Neural cell (in vitro differentiated cells): ENCODE measurements around the gene SZT2. TPM values are rescaled to one million over a fixed set of nuclear protein-coding genes. Genes with fewer than 3 reads are reported as not detected.

Experiments used
- H2AFZ ChIP-seq: fragments of 200-600, 300-800 bp; sonication (generic), shearing (Covaris generic); 2 replicates; pipeline ENCODE4 v1.6.0; 2014; ENCODE audit warnings: low read depth, mild to moderate bottlenecking, antibody characterized with exemption, low read length, moderate library complexity
- H3F3A ChIP-seq: fragments of 200-600 bp; shearing (Covaris generic); 2 replicates; pipeline ENCODE4 v1.6.1; 2016; ENCODE audit warnings: mild to moderate bottlenecking, moderate library complexity, mixed read lengths, antibody characterized with exemption, low read length; ENCODE audit not compliant: insufficient read depth, poor library complexity, severe bottlenecking
- H3K27ac ChIP-seq: fragments of 200-600, 300-800 bp; sonication (generic), shearing (Covaris generic); 2 replicates; pipeline ENCODE4 v1.5.1; 2014; ENCODE audit warnings: mild to moderate bottlenecking, low read length, moderate library complexity
- H3K27me3 ChIP-seq: fragments of 300-800, 200-600 bp; sonication (generic), shearing (Covaris generic); 2 replicates; pipeline ENCODE4 v1.6.0; 2014; ENCODE audit warnings: mild to moderate bottlenecking, low read depth, low read length, moderate library complexity; ENCODE audit not compliant: insufficient read depth
- H3K36me3 ChIP-seq: fragments of 300-800, 200-600 bp; sonication (generic), shearing (Covaris generic); 2 replicates; pipeline ENCODE4 v1.5.1; 2014; ENCODE audit warnings: mild to moderate bottlenecking, antibody characterized with exemption, low read length, moderate library complexity; ENCODE audit not compliant: insufficient read depth
- H3K4me2 ChIP-seq: fragments of 300-800, 200-600 bp; sonication (generic), shearing (Covaris generic); 2 replicates; pipeline ENCODE4 v1.6.0; 2014; ENCODE audit warnings: mild to moderate bottlenecking, low read length
- H3K4me3 ChIP-seq: fragments of 300-800, 200-600 bp; sonication (generic), shearing (Covaris generic); 2 replicates; pipeline ENCODE4 v1.5.1; 2014; ENCODE audit warnings: mild to moderate bottlenecking, low read length, moderate library complexity
- H3K79me2 ChIP-seq: fragments of 200-600 bp; shearing (Covaris generic); replicated peaks from 2 replicates; pipeline ENCODE4 v1.6.0; 2014; ENCODE audit warnings: mild to moderate bottlenecking, low read length, moderate library complexity; ENCODE audit not compliant: insufficient read depth
- H3K9ac ChIP-seq: fragments of 300-800, 200-600 bp; sonication (generic), shearing (Covaris generic); 2 replicates; pipeline ENCODE4 v1.6.1; 2016; ENCODE audit warnings: mild to moderate bottlenecking, low read length, mixed read lengths
- H3K9me2 ChIP-seq: fragments of 200-600 bp; shearing (Covaris generic); 2 replicates; pipeline ENCODE4 v1.6.1; 2016; ENCODE audit warnings: mild to moderate bottlenecking, low read length, mixed read lengths; ENCODE audit not compliant: insufficient read depth
- H3K9me3 ChIP-seq: fragments of 200-600, 300-800 bp; sonication (generic), shearing (Covaris generic); 2 replicates; pipeline ENCODE4 v1.6.1; 2016; ENCODE audit warnings: mild to moderate bottlenecking, mixed run types, low read length, moderate library complexity, mixed read lengths
- H4K20me1 ChIP-seq: fragments of 200-600 bp; shearing (Covaris generic); 2 replicates; pipeline ENCODE4 v1.6.1; 2016; ENCODE audit warnings: mild to moderate bottlenecking, mixed run types; ENCODE audit not compliant: insufficient read depth
- EP300 ChIP-seq: fragments of 450-650 bp; conservative IDR thresholded peaks from 2 replicates; pipeline ENCODE4 v1.6.1; 2014; ENCODE audit warnings: antibody characterized with exemption, mild to moderate bottlenecking, moderate library complexity; ENCODE audit not compliant: poor library complexity, severe bottlenecking
- EZH2 ChIP-seq: fragments of 200-600, 300-800 bp; shearing (Covaris generic), sonication (generic); IDR thresholded peaks from 2 replicates; pipeline ENCODE4 v1.6.1; 2014; ENCODE audit warnings: antibody characterized with exemption, low read length, borderline replicate concordance, mild to moderate bottlenecking; ENCODE audit not compliant: insufficient read depth, poor library complexity, severe bottlenecking
- MXI1 ChIP-seq: fragments of 450-650 bp; conservative IDR thresholded peaks from 2 replicates; pipeline ENCODE4 v1.6.1; 2014; ENCODE audit warnings: antibody characterized with exemption, mild to moderate bottlenecking; ENCODE audit not compliant: poor library complexity, severe bottlenecking
- POLR2AphosphoS5 ChIP-seq: IDR thresholded peaks from 2 replicates; pipeline ENCODE4 v1.6.1; 2012
- RAD21 ChIP-seq: fragments of 450-650 bp; conservative IDR thresholded peaks from 2 replicates; pipeline ENCODE4 v1.6.1; 2014; ENCODE audit warnings: antibody characterized with exemption, mild to moderate bottlenecking, moderate library complexity
- SMC3 ChIP-seq: fragments of 450-650 bp; conservative IDR thresholded peaks from 2 replicates; pipeline ENCODE4 v1.6.1; 2014; ENCODE audit warnings: antibody characterized with exemption, mild to moderate bottlenecking, moderate library complexity; ENCODE audit not compliant: poor library complexity
- TAF1 ChIP-seq: IDR thresholded peaks from 2 replicates; pipeline ENCODE4 v1.6.1; 2012; ENCODE audit warnings: low read depth
- polyA plus RNA-seq: library from polyadenylated mRNA; depleted of rRNA; stranded (reverse); fragments of >200 nt; gene quantifications from 2 replicates; pipeline ENCODE4 v1.2.3, GENCODE V29; 2014
- TF ChIP-seq, protein P1 (sequence below): IDR thresholded peaks from 2 replicates; pipeline ENCODE4 v1.6.1; 2012; ENCODE audit warnings: borderline replicate concordance
- TF ChIP-seq, protein P2 (sequence below): fragments of 450-650 bp; IDR thresholded peaks from 2 replicates; pipeline ENCODE4 v1.5.1; 2014; ENCODE audit warnings: antibody characterized with exemption, mild to moderate bottlenecking, moderate library complexity; ENCODE audit not compliant: poor library complexity, severe bottlenecking

Gene SZT2
- polyA plus RNA-seq, 1 donor from 2014 or later = 6.6 TPM

DNA sequence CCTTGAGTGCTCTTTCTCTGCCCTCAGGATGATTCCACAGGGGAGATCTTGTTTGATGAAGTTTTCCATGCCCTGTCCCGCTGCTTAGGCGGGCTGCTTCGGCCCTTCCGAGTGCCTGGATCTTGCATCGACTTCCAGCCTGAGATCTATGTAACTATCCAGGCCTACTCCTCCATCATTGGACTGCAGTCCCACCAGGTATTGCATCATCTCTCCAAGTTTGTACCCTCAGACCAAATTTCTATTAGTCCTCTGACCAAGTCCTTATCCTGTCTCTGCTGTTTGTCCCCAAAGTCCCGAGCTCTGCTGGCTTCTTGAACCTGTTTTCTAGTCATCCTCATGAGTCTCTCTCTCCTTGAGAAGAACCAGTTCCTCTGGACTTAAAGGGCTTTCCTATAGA, 14.7 kb downstream of the SZT2 start:
- Histone ChIP-seq H3K4me2 (no peak overlapping the region), H3K9me3 (no peaks in the 10 kb centered on the region), H3K27me3 (no peaks in the 10 kb centered on the region), H4K20me1 (no peaks in the 10 kb centered on the region), H3F3A (no peaks in the 10 kb centered on the region), H3K27ac (no peak overlapping the region), H2AFZ (no peak overlapping the region), H3K9ac (no peak overlapping the region), H3K4me3 (no peak overlapping the region), H3K79me2 (no peaks in the 10 kb centered on the region), H3K9me2 (no peaks in the 10 kb centered on the region), H3K36me3 (no peaks in the 10 kb centered on the region)
- TF ChIP-seq, protein P1, sequence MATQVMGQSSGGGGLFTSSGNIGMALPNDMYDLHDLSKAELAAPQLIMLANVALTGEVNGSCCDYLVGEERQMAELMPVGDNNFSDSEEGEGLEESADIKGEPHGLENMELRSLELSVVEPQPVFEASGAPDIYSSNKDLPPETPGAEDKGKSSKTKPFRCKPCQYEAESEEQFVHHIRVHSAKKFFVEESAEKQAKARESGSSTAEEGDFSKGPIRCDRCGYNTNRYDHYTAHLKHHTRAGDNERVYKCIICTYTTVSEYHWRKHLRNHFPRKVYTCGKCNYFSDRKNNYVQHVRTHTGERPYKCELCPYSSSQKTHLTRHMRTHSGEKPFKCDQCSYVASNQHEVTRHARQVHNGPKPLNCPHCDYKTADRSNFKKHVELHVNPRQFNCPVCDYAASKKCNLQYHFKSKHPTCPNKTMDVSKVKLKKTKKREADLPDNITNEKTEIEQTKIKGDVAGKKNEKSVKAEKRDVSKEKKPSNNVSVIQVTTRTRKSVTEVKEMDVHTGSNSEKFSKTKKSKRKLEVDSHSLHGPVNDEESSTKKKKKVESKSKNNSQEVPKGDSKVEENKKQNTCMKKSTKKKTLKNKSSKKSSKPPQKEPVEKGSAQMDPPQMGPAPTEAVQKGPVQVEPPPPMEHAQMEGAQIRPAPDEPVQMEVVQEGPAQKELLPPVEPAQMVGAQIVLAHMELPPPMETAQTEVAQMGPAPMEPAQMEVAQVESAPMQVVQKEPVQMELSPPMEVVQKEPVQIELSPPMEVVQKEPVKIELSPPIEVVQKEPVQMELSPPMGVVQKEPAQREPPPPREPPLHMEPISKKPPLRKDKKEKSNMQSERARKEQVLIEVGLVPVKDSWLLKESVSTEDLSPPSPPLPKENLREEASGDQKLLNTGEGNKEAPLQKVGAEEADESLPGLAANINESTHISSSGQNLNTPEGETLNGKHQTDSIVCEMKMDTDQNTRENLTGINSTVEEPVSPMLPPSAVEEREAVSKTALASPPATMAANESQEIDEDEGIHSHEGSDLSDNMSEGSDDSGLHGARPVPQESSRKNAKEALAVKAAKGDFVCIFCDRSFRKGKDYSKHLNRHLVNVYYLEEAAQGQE = no peak
- TF ChIP-seq TAF1 = no peak
- TF ChIP-seq EP300 = no peak
- no peak for TF ChIP-seq POLR2AphosphoS5
- no peak for TF ChIP-seq RAD21
- TF ChIP-seq EZH2 = no peak
- TF ChIP-seq, protein P2, sequence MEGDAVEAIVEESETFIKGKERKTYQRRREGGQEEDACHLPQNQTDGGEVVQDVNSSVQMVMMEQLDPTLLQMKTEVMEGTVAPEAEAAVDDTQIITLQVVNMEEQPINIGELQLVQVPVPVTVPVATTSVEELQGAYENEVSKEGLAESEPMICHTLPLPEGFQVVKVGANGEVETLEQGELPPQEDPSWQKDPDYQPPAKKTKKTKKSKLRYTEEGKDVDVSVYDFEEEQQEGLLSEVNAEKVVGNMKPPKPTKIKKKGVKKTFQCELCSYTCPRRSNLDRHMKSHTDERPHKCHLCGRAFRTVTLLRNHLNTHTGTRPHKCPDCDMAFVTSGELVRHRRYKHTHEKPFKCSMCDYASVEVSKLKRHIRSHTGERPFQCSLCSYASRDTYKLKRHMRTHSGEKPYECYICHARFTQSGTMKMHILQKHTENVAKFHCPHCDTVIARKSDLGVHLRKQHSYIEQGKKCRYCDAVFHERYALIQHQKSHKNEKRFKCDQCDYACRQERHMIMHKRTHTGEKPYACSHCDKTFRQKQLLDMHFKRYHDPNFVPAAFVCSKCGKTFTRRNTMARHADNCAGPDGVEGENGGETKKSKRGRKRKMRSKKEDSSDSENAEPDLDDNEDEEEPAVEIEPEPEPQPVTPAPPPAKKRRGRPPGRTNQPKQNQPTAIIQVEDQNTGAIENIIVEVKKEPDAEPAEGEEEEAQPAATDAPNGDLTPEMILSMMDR = no peak

DNA sequence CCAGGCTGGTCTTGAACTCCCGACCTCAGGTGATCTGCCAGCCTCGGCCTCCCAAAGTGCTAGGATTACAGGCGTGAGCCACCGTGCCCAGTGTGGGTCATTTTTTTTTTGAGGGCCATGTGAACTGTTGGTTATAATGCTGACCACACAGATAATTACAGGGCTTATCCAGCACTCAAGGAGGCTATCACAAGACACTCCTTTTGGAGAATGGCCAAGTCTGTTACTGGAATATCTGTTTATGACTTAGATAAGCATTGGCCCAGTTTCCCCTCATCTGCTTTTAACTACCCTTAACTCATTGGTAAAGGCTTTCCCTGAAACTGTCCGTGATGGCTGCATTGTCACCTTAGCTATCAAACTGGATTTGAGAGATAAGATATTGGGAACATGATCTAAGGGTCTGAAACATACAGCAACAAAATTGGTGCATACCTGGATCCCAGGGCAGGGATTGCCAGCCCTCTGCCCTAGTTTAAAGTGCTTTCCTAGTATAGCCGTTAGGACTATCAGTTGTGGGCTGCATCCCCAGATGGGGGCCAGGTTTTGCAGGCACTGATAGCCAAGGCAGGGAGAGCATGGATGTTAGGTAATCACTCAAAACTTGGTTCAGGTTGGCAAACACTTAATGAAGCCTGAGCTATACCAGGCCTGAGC, 15.6 kb downstream of the SZT2 start:
- Histone ChIP-seq H3K79me2 (no peaks in the 10 kb centered on the region), H3K9me3 (no peaks in the 10 kb centered on the region), H3K36me3 (no peaks in the 10 kb centered on the region), H3K4me3 (no peak overlapping the region), H3K9ac (no peak overlapping the region), H4K20me1 (no peaks in the 10 kb centered on the region), H3K9me2 (no peaks in the 10 kb centered on the region), H3K4me2 (no peak overlapping the region), H3K27ac (no peak overlapping the region), H3K27me3 (no peaks in the 10 kb centered on the region), H3F3A (no peaks in the 10 kb centered on the region), H2AFZ (no peak overlapping the region)
- TF ChIP-seq TAF1 (no peak), EZH2 (no peak), SMC3 (no peak), POLR2AphosphoS5 (no peak), RAD21 (no peak), MXI1 (no peak), EP300 (no peak)
- TF ChIP-seq, protein P1 = no peak
- TF ChIP-seq, protein P2 = no peak
